Measurements from ENCODE around the gene RNF207. TPM values are rescaled to one million over a fixed set of nuclear protein-coding genes. Genes with fewer than 3 reads are reported as not detected.

Gene RNF207, protein sequence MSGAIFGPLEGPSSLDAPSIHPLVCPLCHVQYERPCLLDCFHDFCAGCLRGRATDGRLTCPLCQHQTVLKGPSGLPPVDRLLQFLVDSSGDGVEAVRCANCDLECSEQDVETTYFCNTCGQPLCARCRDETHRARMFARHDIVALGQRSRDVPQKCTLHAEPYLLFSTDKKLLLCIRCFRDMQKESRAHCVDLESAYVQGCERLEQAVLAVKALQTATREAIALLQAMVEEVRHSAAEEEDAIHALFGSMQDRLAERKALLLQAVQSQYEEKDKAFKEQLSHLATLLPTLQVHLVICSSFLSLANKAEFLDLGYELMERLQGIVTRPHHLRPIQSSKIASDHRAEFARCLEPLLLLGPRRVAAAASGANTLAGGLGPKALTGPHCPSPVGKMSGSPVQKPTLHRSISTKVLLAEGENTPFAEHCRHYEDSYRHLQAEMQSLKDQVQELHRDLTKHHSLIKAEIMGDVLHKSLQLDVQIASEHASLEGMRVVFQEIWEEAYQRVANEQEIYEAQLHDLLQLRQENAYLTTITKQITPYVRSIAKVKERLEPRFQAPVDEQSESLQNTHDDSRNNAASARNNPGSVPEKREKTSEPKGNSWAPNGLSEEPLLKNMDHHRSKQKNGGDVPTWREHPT
- total RNA-seq = 13.7 and 53.5 TPM in 2 replicates

DNA sequence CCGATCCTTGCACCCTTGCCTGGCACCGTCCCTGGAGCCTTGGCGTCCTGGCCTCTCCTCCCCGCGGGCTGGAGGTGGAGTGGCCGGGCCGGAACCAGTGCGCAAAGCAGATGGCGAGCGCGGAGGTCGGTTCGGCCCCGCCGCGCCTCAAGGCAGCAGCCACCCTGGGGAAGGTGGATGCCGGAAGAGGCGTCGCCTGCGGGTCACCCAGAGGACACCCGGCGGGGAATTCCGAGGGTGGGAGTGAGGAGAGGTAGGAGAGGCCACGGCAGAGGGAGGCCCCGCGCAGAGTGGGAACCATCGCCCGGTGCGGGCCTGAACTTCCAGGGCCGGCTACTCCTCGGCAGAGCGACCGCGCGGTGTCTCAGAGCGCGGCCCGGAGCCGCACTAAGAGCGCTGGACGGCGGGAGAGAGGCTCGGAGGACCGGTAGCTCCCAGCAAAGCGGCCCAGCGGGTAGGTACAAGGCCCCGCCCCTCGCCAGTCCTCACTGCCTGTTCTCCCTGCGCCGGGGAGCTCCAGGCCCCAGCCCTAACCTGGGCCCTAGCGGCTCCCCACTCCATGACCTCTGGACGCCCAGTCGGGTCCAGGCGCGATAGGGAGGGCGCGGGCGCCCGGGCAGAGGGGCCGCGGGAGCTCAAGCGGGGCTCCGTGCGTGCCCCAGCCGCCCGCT lies at the start of gene RNF207:
TSS of gene RNF207 (plus strand) at position 271 of the 671 bp plus-strand sequence. CDS start 417 bp downstream, outside the sequence.

DNA sequence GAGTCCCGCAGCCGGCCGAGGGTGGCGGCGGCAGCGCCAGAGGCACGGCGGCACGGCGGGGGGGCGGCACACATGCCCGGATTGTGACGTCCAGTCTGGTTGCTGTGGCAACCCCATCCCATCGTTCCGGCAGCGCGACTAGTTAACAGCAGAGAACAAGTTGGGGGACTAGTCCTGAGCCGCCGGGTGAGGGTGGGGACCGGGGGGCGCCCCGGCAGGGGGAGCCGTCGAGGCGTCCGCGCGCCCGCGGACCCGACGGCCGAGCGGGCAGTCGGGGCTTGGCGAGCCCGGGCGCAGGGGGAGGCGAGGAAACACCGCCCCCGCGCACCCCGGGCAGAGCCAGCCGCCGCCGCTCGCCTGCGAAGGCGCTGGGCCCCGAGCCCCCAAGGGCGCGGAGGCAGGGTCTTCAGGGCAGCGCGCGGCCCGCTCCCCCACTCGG lies 25.6 kb upstream of the RNF207 start, which contains the start of gene CHD5:
TSS of gene CHD5 (minus strand) at position 54 of the 439 bp plus-strand sequence. CDS start 298 bp downstream, outside the sequence.

DNA sequence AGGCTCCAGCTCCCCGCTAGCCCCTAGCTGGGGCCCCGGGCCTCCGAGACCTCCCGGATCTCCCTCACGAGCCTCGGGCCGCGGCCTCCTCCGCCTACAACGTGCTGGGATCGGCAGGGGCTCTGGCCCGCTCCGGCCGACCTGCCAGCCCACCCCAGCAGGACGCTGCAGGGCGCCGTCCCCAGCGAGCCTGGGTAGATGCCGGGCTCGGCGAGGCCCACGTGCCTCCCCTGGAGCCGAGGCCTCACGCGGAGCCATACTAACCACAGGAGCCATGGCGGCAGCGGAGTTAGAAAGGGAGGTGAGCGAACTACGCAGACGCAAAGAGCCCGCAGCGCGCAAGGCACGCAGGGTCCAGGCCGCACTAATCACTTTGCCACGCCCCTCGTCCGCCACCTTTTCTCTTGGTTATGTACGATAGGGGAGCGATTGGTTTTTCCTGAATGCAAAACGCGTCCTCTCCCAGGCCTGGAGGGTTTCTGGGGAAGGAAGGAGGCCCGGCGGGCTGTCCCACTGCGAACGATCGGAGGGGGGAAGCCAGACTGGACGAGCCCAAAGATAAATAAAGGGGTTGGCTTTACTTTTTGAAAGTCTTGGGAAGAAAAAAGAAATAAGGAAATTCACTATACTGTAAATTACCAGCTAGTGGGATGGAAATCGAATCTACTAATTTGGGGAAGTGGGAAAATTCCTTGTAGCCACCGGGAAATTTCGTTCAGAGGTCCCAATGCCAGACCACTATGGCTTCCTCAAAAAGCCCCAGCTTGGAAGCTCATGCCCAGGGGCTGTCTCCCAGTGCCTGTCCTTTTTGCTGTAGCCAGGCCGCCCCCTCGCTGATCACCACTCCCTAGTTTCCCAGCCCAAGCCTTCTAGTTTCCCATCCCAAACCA lies 6.4 kb upstream of the RNF207 start, which contains the start of gene RPL22:
TSS of gene RPL22 (minus strand) at position 298 of the 890 bp plus-strand sequence. CDS start at position 276, 22 bp downstream.

DNA sequence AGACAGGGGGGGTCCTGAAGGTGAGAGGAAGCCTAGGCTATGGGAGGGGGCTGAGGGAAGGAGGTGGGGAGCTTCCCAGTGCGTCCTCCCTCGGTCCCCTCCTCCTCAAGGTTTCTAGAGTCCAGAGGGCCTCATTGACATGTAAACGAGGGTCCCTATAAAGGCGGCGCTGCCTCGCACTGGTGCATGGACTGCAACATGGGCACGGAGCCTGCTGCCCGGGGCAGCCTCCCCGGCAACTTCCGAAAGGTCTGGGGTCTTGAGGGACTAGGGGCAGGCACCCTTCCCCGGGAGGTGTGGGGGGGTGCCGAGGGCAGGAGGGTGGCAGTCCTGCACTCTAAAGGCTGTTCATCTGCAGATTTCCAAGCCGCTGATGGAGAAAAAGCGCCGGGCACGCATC lies 38.1 kb downstream of the RNF207 start, which contains the start of gene HES3:
TSS of gene HES3 (plus strand) at position 187 of the 400 bp plus-strand sequence. CDS start at position 374, 187 bp downstream.

DNA sequence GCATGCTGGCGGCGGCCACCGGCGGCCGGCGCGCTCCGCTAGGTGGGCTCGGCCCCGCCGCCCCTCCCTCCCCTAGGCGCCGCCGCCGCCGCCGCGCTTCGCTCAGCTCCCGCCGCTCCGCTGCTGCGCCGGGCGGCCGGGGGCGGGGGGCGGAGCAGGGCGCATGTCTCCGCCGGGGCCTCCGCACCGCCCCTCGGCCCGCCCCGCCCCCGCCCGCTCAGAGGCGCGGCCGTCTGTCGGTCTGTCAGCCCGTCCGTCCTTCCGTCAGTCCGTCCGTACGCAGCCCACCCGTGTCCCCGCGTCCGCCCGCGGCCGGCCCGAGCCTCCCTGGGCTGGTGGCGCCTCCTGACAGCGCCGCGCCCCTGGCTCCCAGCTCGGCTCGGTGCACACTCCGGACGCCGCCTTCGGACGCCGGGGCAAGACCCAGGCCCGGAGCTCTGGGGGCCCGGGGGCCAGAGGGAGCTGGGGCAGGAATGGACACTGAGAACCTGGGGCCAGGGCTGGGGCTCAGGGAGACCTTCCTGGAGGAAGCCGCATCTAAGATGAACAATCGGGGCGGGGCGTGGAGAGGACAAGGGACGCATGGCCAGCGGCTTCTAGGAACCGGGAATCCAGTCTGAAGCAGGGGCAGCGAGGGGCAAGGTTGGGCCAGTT lies 55.2 kb downstream of the RNF207 start, which contains the start of gene GPR153:
TSS of gene GPR153 (minus strand) at position 138 of the 654 bp plus-strand sequence. CDS start 6,193 bp downstream, outside the sequence.

Other genes starting within 250 kb of the RNF207 start
- 7.2 and 9.9 TPM in 2 replicates for gene NPHP4, start 213.7 kb upstream of the RNF207 start, total RNA-seq
- 0.33 and 8.1 TPM in 2 replicates for gene KCNAB2, start 160.2 kb upstream of the RNF207 start, total RNA-seq
- under 0.01 TPM in 1 of 2 replicates, not detected in the other for gene CHD5, start 25.8 kb upstream of the RNF207 start, total RNA-seq
- gene RPL22, start 6.5 kb upstream of the RNF207 start, total RNA-seq = 46.0 and 54.3 TPM in 2 replicates
- 60.3 and 113 TPM in 2 replicates for gene ICMT, start 29.8 kb downstream of the RNF207 start, total RNA-seq
- gene HES3, start 38.1 kb downstream of the RNF207 start, total RNA-seq = not detected in 2 replicates
- gene GPR153, start 55.0 kb downstream of the RNF207 start, total RNA-seq = 3.6 and 13.4 TPM in 2 replicates
- 60.0 and 97.4 TPM in 2 replicates for gene ACOT7, start 187.6 kb downstream of the RNF207 start, total RNA-seq
- 0.25 and 0.65 TPM in 2 replicates for gene HES2, start 213.8 kb downstream of the RNF207 start, total RNA-seq
- gene ESPN, start 218.7 kb downstream of the RNF207 start, total RNA-seq = 0.25 and 0.33 TPM in 2 replicates